MM.1S (cell line): ENCODE results near the gene ATF7.

ENCODE experiments used
- DNase-seq: peaks from one replicate; pipeline ENCODE4 v3.0.0-alpha.2; 2015
- H2AFZ ChIP-seq: fragments of 300-600 bp; sonication (generic); 2 replicates; pipeline ENCODE4 v1.6.0; 2016; ENCODE audit warnings: antibody characterized with exemption, low read length
- H3F3A ChIP-seq: fragments of 300-600 bp; sonication (generic); 2 replicates; pipeline ENCODE4 v1.6.1; 2016; ENCODE audit warnings: mild to moderate bottlenecking, antibody characterized with exemption, low read length, moderate library complexity, mixed read lengths; ENCODE audit not compliant: insufficient read depth
- H3K27ac ChIP-seq: fragments of 300-600 bp; sonication (generic); 2 replicates; pipeline ENCODE4 v1.5.1; 2016; ENCODE audit warnings: mild to moderate bottlenecking, low read length
- H3K27me3 ChIP-seq: fragments of 300-600 bp; sonication (generic); replicated peaks from 2 replicates; pipeline ENCODE4 v1.6.0; 2016; ENCODE audit warnings: low read length; ENCODE audit not compliant: insufficient read depth
- H3K36me3 ChIP-seq: fragments of 300-600 bp; sonication (generic); replicated peaks from 2 replicates; pipeline ENCODE4 v1.6.1; 2016; ENCODE audit warnings: mild to moderate bottlenecking, low read length, mixed read lengths; ENCODE audit not compliant: insufficient read depth
- H3K4me1 ChIP-seq: fragments of 300-600 bp; sonication (generic); 2 replicates; pipeline ENCODE4 v1.6.1; 2016; ENCODE audit warnings: low read length, mixed read lengths
- H3K4me2 ChIP-seq: fragments of 300-600 bp; sonication (generic); 2 replicates; pipeline ENCODE4 v1.6.0; 2016; ENCODE audit warnings: low read depth, low read length
- H3K4me3 ChIP-seq: fragments of 300-600 bp; sonication (generic); 2 replicates; pipeline ENCODE4 v1.5.1; 2016; ENCODE audit warnings: low read length, mixed read lengths
- H3K79me2 ChIP-seq: fragments of 300-600 bp; sonication (generic); 2 replicates; pipeline ENCODE4 v1.6.1; 2016; ENCODE audit warnings: mixed run types, low read length, mixed read lengths
- H3K9ac ChIP-seq: fragments of 300-600 bp; sonication (generic); 2 replicates; pipeline ENCODE4 v1.6.1; 2016; ENCODE audit warnings: low read length, mixed read lengths
- H3K9me2 ChIP-seq: fragments of 300-600 bp; sonication (generic); replicated peaks from 2 replicates; pipeline ENCODE4 v1.6.1; 2016; ENCODE audit warnings: mild to moderate bottlenecking, low read length, mixed read lengths; ENCODE audit not compliant: insufficient read depth
- H3K9me3 ChIP-seq: fragments of 300-600 bp; sonication (generic); replicated peaks from 2 replicates; pipeline ENCODE4 v1.6.1; 2016; ENCODE audit warnings: mild to moderate bottlenecking, low read length, mixed read lengths; ENCODE audit not compliant: insufficient read depth
- H4K20me1 ChIP-seq: fragments of 300-600 bp; sonication (generic); 2 replicates; pipeline ENCODE4 v1.6.1; 2016; ENCODE audit warnings: mild to moderate bottlenecking, low read length, moderate library complexity, mixed read lengths; ENCODE audit not compliant: insufficient read depth
- EZH2 ChIP-seq: fragments of 300-600 bp; sonication (generic); optimal IDR thresholded peaks from 2 replicates; pipeline ENCODE3; 2017; ENCODE audit warnings: low read depth, mild to moderate bottlenecking, antibody characterized with exemption, low read length, mixed read lengths
- EZH2phosphoT487 ChIP-seq: fragments of 300-600 bp; sonication (generic); IDR thresholded peaks from 2 replicates; pipeline ENCODE4 v1.6.1; 2018; ENCODE audit warnings: antibody characterized with exemption, low read length
- TF ChIP-seq, protein P1 (sequence below): fragments of 300-600 bp; sonication (generic); IDR thresholded peaks from 2 replicates; pipeline ENCODE4 v1.5.1; 2016; ENCODE audit warnings: antibody characterized with exemption, low read length, mixed read lengths

The ATF7 gene

DNA sequence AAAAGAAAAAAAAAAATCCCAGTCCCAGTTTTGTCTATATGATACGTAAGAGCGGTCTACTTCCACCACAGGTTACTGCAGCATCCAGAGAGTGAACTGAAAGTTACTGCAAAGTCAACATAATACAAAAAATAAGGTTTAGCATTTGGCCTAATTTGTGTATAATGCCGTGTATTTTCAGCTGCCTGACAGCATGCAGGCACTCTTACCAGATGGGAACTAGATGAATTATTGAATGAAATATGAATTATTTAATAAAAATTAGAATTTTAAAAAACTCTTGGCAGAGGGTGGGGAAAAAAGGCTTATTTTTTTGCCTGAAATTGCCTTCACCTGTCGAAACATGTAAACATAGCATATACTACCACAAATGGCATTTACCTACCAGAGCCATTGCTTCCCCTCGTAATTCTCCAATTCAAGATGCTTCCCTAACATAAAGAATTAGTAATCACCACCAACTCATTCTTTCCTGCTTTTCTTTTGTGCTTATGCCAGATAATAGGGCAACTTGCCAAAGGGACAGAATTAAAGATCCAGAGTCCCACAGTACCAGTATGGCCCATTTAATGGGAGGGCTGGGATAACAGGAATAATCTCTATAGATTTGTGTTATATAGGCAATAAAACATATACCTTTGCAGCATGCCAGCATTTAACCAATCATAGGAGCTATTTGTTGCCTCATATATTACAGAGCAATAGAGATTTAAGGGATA is 31.1 kb downstream of the ATF7 start:
- no peaks in the 10 kb centered on the region for H3K4me1 ChIP-seq
- H4K20me1 ChIP-seq, result no peaks in the 10 kb centered on the region
- H3K79me2 ChIP-seq, result no peaks in the 10 kb centered on the region
- TF ChIP-seq, protein P1, sequence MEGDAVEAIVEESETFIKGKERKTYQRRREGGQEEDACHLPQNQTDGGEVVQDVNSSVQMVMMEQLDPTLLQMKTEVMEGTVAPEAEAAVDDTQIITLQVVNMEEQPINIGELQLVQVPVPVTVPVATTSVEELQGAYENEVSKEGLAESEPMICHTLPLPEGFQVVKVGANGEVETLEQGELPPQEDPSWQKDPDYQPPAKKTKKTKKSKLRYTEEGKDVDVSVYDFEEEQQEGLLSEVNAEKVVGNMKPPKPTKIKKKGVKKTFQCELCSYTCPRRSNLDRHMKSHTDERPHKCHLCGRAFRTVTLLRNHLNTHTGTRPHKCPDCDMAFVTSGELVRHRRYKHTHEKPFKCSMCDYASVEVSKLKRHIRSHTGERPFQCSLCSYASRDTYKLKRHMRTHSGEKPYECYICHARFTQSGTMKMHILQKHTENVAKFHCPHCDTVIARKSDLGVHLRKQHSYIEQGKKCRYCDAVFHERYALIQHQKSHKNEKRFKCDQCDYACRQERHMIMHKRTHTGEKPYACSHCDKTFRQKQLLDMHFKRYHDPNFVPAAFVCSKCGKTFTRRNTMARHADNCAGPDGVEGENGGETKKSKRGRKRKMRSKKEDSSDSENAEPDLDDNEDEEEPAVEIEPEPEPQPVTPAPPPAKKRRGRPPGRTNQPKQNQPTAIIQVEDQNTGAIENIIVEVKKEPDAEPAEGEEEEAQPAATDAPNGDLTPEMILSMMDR, result no peak
- no peak for TF ChIP-seq EZH2phosphoT487
- no peak for TF ChIP-seq EZH2
- H3K9me2 ChIP-seq, result no peaks in the 10 kb centered on the region
- no peak overlapping the region for H3K4me3 ChIP-seq
- H2AFZ ChIP-seq, result no peak overlapping the region
- no peak overlapping the region for H3K9ac ChIP-seq
- no peaks in the 10 kb centered on the region for H3K9me3 ChIP-seq
- DNase-seq, result no peak
- no peak overlapping the region for H3K27ac ChIP-seq
- no peaks in the 10 kb centered on the region for H3K27me3 ChIP-seq
- H3K4me2 ChIP-seq, result no peak overlapping the region
- H3F3A ChIP-seq, result no peaks in the 10 kb centered on the region; the same call in 1 of the 2 replicates
- H3K36me3 ChIP-seq, result no peaks in the 10 kb centered on the region

DNA sequence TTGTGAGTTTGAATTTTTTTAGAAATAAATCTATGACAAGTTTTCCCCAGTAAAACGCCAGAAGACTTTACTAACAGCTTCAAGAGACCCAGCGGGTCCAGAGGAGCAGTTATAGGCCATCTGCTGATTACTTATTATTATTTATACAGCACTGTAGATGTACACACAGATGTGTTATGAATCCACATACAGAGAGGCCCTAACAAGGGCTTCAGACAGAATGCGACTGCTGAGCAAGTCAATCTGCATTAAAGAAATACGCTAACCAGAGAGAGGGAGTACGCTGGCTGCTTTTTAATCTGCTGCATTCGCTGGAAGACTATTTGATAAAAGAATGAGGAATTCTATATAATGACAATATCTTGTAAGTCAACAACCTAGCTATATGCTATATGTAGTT is 32.5 kb downstream of the ATF7 start:
- Histone ChIP-seq H3K4me1 (no peaks in the 10 kb centered on the region), H3K27ac (no peak overlapping the region), H3K9me2 (no peaks in the 10 kb centered on the region)

DNA sequence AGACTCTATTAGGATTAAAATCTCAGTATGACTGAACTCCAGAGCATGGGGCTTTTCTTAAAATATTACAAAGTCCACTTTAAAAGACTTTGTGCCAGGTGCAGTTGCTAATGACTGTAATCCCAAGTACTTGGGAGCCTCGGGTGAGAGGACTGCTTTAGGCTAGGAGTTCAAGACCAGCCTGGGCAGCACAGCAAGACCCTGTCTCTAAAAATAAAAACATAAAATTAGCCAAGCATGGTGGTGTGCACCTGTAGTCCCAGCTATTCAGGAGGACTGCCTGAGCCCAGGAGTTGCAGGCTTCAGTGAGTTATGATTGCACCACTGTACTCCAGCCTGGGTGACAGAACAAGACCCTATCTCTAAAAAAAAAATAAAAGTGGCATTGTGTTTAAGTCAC is 33.2 kb downstream of the ATF7 start:
- Histone ChIP-seq H3K27me3 (no peaks in the 10 kb centered on the region), H3K4me2 (no peak overlapping the region), H3K9me3 (no peaks in the 10 kb centered on the region), H4K20me1 (no peaks in the 10 kb centered on the region), H3K4me1 (no peaks in the 10 kb centered on the region), H2AFZ (no peak overlapping the region), H3K36me3 (no peaks in the 10 kb centered on the region), H3K9ac (no peak overlapping the region), H3K4me3 (no peak overlapping the region), H3K9me2 (no peaks in the 10 kb centered on the region), H3K79me2 (no peaks in the 10 kb centered on the region), H3K27ac (no peak overlapping the region), H3F3A (no peaks in the 10 kb centered on the region)
- TF ChIP-seq EZH2 (no peak), EZH2phosphoT487 (no peak)
- TF ChIP-seq, protein P1, result no peak
- no peak for DNase-seq

More for the DNA sequence above, 32.5 kb downstream of the ATF7 start:
- Histone ChIP-seq H3K4me2 (no peak overlapping the region), H3K36me3 (no peaks in the 10 kb centered on the region), H2AFZ (no peak overlapping the region), H3K9ac (no peak overlapping the region), H3F3A (no peaks in the 10 kb centered on the region; the same call in 1 of the 2 replicates), H3K9me3 (no peaks in the 10 kb centered on the region), H4K20me1 (no peaks in the 10 kb centered on the region), H3K79me2 (no peaks in the 10 kb centered on the region), H3K27me3 (no peaks in the 10 kb centered on the region), H3K4me3 (no peak overlapping the region)
- TF ChIP-seq EZH2phosphoT487, result no peak
- no peak for TF ChIP-seq EZH2
- DNase-seq, result no peak

DNA sequence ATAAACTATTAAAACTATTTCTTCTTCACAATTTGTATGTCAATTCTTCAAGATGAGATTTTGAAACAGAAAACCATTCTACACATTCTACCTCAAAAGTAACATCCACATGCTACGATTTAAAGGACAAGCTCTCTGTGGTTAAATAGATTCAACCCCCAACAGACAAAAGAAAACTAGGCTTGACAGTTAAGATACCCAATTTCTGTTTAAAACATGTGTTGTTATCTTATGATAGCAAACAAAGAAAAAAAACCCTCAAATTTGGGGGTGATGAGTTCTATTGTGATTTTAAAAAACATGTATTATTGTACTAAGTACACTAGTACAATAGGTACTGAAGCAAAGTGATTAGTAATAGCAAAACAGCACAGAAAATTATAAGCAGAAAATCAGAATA is 33.8 kb downstream of the ATF7 start:
- H3K4me2 ChIP-seq, result no peak overlapping the region
- no peak overlapping the region for H3K4me3 ChIP-seq
- no peaks in the 10 kb centered on the region for H3K9me3 ChIP-seq
- no peak for TF ChIP-seq EZH2
- TF ChIP-seq, protein P1, result no peak
- no peak for TF ChIP-seq EZH2phosphoT487
- no peak overlapping the region for H3K27ac ChIP-seq
- no peak for DNase-seq
- no peaks in the 10 kb centered on the region for H3F3A ChIP-seq
- H3K79me2 ChIP-seq, result no peaks in the 10 kb centered on the region
- H4K20me1 ChIP-seq, result no peaks in the 10 kb centered on the region
- no peak overlapping the region for H3K9ac ChIP-seq
- no peaks in the 10 kb centered on the region for H3K9me2 ChIP-seq
- H3K4me1 ChIP-seq, result no peaks in the 10 kb centered on the region
- H2AFZ ChIP-seq, result no peak overlapping the region
- no peaks in the 10 kb centered on the region for H3K36me3 ChIP-seq
- H3K27me3 ChIP-seq, result no peaks in the 10 kb centered on the region
